ENCODE measurements around the gene NKPD1.
A peak's percentile ranks its signal among the peaks of the same experiment; 100 is the strongest.
"Not testable (repeated sequence)": the region's sequence is repeated elsewhere in the genome, so short reads cannot be mapped to it uniquely, and the experiment has no call there.

The NKPD1 gene

DNA sequence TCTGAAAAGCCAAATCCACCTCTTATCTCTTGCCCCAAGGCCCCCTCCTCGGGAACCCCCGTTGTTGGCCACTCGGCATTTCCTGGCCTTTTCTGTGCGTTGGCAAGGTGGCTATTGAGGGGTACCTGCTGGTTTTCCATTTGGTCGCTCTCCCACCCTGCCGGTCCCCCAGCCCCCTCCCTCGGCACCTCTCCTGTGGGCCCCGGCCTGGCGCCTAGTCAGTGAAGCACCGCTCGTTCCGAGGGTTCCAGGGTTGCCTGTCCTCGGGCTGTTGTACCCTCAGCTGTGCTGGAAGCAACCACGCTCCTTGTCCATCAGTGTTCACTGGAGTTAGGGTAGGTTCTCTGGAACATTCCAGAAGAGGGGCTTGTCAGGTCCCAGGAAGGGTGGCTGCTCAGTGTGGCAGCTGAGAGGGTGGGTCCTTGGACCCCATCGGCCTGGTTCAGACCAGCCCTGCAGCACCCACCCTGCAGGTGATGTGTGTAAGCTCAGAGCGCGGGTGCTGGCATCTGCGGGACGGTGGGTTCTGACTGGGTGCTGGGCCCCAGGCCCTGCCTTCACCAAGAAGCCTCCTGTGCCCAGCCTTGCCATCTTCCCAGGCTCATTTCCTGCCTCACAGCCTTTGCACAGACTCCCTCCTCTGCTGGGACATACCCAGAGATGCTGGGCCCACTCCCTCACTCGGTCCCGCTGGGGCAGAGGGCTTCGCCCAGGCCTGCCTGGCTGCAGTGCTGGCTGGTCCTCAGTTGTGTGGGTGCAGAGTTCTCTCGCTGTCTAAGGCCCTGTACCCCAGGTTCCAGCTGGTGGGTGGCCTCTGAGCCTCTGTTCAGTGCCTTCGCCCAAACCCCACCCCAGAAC lies 21.3 kb downstream of the NKPD1 start:
- no peak for DNase-seq (ENCODE audit: low spot score)

DNA sequence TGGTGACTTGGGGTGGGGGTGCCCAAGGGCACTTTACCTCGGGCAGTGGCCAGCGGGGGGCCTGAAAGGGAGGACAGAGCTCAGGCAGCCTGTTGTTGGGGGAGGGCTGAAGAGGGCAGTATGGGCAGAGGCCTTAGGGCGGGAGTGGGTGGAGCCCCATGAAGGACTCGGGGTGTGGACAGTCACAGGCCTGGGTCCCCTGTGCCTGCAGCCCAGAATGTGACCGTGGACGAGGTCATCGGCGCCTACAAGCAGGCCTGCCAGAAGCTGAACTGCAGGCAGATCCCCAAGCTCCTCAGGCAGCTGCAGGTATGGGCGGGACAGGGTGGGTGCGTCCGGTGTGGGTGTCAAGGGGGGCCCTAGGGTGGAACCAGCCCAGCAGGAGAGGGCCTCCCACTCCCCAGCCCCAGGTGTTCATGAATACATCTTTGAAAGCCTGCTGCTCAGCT lies 22.5 kb downstream of the NKPD1 start:
- DNase-seq (ENCODE audit: low spot score), result peak; percentile 26

DNA sequence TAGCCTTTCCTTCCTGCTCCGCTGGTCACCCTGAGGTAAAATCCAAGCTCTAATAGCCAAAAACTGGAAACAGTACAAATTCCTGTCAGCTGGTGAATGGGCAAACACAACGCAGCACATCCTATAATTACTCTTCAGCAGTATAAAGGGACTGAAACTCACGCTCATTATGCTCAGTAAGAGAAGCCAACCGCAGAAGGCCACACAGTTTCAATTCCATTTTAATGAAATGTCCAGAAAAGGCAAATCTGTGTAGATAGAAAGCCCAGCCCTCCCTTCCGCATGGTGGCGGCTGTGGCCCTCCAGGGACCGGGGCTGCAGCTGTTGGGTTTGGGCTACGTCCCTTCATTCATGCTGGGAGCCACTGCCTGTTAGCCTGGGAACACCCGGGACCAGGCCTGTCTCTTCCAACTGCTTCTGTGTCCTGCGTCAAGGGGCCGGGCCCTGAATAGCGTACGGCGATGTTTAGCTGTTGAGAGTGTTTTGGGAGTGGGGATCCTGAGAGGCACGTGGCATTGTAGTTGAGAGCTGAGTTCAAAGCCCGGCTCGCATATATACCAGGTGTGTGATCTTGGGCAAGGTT lies 23.5 kb downstream of the NKPD1 start:
- DNase-seq (ENCODE audit: low spot score), result peak; percentile 39

DNA sequence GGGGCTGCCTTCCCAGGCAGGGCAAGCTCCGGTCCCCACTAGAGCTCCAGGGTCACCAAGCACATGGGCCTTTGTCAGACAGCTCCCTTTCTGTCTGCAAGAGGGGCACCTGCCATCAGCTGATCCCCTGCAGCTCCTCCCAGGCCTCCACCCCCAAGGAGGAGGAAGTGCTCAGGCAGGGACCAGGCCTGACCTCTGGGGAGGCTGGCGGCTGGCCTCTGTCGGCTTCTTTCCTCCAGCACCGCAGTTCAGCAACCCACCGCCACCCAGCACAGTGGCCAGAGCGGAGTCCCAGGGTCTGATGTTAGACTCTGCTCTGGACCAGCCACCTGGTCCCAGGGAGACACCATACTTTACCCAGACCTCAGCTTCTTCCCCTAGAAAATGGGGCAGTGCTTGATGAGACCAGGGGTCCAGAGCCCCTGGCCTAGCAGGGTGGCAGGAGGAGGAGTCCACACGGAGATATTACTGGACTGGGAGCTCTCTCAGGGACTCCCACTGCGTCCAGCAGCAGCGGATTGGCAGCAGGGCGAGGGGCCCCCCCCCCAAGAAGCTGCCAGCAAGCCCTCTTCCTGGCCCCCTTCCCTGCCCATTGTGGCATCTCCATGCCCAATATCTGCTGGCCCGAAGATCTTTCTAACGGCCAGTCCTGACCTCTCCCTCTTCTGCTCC lies 24.1 kb downstream of the NKPD1 start:
- DNase-seq (ENCODE audit: low spot score), result no peak

DNA sequence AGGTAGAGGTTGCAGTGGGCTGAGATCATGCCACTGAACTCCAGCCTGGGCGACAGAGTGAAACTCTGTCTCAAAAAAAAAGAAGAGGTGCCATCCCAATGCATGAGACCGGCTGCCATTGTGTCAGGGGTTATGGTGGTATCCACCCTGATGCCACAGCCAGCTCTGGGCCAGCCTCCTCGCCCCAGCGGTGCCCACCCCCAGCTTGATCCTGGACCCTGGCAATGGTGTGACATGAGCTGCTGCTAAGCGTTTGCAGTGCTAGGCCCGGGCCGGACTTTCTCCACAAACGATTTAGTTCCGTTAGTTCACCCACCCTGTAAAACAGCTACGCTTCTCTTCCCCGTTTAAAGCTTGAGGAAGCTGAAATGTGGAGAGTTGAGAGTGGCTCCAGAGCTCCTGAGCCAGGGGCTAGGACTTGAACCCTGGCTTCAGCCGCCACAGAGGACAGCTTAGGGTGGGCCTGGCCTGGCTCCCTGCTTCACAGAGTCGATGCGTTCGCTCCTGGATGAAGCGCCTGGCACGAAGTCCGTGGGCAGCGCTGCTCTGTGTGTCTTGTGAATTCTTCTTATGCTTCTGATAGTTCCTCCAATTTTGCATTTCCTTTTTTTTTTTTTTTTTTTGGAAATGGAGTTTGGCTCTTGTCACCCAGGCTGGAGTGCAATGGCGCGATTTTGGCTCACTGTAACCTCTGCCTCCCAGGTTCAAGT lies 25.5 kb downstream of the NKPD1 start:
- no peak for DNase-seq (ENCODE audit: low spot score)

DNA sequence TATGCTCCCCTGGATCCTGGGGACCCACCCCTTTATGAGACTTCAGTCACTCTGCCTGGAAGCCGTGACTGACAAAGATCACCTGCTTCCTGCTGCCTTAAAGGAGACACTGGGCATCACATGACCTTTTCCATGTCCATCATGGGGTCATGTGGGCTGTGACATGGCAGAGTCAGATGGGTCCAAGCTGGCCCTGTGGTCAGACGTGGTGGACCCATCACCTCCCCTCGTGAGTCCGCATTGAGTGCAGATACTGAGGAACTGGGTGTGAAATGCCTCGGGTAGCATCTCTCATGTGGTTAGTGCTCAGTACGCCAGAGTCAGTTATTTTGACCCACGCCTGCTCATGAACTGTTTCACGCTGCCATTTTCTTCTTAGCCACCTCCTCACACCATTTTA lies 27.1 kb downstream of the NKPD1 start:
- DNase-seq (ENCODE audit: low spot score), result no peak

DNA sequence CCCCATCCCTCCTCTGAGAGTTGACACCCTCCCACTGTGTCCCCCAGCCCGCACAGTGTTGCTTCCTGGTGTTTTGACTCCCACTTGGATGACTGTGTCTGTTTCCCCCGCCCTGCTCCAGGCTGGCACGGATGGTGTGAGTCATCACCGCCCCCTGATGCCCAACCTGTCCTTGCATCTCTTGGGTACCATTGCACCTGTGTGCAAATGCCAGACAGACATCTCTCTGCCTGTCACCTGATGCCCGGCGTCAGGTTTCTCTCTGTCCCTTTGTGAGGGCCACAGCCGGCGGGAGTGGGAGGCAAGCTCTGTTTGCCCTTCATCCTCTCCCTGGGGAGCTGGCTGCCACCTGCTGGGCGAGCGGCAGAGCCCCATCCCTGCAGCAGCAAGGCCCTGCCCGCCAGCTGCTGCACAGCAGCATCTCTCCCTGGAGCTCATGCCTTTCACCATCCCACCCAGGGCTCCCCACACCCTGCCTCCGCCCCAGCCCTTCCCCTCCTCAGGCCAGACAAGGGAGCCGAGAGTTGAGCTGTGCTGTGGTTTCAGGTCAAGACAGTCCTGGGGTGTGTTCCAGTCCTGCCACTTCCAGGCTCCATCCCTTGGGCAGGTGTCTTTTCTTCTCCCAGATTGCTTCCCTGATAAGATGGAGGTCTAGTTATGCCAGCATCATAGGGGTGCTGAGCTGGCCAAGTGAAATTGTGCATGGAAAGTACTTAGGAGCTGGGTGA lies 29.7 kb downstream of the NKPD1 start:
- peak; percentile 76 for DNase-seq (ENCODE audit: low spot score)

DNA sequence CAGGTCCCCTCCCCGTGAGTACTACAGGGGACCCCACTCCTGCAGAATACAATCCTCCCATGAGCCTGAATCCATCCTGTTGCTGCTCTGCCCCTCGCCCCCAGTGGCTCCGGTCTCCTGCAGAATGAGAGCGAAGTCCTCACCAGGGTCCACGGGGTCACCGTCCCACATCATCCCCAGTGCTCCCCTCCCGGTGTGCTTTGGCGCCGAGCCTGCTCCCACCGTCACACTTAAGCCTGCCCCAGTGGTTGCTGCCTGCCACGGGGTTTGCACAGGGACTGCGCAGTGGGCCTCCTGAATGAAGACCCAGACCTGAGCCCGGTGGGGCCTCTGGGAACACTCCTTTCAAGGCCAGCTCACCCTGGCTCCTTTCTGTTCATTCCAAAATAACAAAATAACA lies 30.5 kb downstream of the NKPD1 start:
- no peak for DNase-seq (ENCODE audit: low spot score)

DNA sequence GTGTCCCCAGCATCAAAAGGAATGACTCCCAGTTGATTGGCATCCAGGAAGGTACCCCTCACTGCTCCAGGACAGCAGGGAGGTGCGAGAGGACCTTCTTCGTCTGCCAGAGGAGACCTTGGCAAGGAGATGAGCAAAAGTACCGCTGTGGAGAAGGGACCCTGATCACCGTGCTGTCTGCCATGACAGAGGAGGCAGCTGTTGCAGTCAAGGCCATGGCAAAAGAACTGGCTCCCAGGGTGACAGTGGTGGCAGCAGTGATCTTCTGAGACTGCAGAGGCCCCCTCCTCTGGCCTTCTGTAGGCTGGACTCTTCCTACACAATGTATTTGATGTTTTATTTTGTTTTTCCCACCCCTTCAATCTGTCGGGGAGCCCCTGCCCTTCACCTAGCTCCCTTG lies 32.0 kb downstream of the NKPD1 start:
- DNase-seq (ENCODE audit: low spot score), result no peak

DNA sequence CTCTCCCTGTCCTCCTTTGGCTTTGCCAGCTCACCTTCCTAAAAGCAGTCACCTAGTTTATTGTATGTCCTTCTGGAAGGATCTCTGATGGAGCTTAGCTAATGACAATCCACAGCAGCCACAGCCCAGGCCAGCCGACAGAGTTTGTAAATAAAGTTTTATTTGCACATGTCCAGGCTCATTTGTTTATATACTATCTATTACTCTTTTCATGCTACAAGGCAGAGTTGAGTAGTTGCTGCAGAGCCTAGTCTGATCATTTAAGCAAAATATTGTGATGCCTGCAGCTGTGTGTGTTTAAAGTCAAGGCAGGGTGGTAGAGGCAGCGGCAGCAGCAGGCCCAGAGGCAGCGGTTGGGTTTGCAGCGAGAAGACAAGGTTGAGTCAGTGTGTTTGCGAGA lies 32.6 kb downstream of the NKPD1 start:
- DNase-seq (ENCODE audit: low spot score), result no peak

DNA sequence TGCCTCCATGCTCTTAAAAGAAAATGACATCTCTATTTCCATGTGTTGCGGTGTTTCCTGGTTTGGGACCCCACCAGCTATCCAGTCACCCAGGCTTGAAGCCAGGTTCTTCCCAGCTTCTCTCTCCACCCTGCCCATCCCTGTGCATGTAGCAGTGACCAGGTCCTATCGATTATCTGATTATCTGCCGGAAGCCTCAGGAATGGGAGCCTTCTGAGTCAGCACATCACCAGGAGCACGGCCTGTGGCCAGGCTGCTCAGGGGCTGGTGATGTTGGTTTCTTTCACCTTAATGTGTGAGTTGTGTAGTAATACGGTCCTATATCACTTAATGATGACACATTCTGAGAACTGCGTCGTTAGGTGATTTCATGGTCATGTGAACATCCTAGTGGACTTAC lies 34.1 kb downstream of the NKPD1 start:
- DNase-seq (ENCODE audit: low spot score), result no peak

DNA sequence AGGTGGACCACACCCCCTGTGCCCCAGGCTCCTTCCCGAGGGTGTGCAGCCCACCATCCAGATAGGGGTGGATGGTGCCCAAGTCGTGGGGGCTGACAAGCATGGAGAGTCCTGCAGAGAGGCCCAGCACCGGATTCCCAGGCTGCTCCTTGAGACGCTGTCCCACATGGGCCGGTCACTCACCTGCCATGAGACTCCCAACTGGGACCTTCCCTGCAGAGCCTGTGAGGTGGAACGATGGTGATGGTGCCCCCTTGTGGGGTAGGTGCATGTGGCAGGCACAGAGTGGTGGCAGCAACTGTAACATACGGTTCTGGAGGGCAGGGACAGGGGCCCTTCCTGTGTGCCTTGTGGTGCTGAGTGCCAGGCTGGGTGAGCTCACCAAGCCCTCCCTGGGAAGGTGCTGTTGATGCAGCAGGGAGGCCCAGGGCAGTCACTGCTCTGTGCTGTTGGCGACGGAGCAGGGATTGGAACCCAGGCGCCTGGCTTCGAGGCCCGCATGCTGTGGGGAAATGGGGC lies 34.7 kb downstream of the NKPD1 start:
- DNase-seq (ENCODE audit: low spot score), result no peak

DNA sequence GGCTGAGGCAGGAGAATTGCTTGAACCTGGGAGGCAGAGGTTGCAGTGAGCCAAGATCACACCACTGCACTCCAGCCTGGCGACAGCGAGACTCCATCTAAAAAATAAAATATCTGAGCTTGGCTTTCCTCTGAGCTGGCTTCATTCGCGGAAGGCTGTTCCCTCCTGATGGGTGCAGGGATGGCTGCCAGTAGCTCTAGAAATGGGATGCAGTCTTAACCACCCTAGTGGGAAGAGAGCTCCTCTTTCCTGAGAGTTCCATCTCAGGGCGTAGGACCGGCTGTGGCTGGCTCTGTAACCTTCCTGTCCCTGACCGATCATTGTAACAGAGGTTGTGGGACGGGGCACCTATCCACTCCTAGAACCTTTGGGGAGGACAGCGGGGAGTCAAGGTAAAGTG lies 35.4 kb downstream of the NKPD1 start:
- no peak for DNase-seq (ENCODE audit: low spot score)

DNA sequence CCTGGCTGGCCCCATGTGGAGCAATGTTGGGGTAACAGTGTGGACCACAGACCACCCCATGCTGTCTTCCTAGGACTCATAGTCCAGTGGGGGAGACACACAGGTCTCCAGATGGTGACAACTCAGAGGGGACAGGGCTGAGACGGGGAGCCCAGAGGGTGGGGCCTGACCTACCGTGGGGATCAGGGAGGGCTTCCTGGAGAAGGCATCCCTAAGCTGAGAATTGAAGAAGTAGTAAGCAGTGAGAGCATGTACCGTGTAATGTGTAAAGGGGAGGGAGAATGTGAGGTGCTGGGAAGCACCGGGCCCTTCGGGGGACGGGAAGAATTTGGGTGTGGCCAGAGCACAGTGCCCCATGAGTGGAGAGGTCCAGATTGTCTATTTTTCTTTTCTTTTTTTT lies 36.8 kb downstream of the NKPD1 start:
- no peak for DNase-seq (ENCODE audit: low spot score)

DNA sequence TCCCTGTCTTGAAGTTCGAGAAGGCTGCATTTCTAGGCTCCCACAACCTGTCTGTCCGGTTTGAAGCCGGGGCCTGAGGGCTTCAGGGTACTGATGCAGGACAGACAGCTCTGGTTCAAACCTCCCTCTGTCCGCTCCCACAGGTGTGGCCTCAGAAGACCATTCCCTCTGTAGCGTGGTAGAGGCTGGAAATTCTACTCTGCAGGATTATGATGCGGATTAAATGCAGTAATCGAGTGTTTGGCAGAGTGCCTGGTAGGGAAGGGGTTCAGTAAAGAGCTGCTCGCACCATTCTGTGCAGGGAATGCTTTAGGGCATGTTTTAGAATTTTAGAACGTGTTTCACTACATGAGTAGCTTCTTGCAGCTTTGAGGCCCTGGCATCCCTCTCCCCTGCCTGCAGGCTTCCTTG lies 37.3 kb downstream of the NKPD1 start:
- DNase-seq (ENCODE audit: low spot score), result no peak

DNA sequence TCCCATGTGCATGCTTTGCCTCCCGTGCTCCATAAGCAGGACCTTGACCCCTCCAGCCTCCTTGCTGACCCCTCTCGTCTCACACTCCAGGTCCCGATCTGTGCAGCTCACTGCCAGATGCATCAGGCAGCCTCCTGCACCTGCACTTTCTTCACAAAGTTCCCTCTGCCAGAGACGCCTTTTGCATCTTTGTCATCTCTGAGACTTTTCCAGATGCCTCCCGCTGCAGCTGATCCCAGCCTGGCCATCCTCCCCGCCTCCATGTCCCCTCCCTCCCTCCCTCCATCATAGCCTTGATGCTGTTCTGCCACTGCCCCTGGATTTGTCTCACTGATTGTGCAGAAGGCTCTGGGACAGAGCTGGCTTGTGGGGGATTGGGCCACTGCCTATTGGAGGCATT lies 38.0 kb downstream of the NKPD1 start:
- DNase-seq (ENCODE audit: low spot score), result no peak

DNA sequence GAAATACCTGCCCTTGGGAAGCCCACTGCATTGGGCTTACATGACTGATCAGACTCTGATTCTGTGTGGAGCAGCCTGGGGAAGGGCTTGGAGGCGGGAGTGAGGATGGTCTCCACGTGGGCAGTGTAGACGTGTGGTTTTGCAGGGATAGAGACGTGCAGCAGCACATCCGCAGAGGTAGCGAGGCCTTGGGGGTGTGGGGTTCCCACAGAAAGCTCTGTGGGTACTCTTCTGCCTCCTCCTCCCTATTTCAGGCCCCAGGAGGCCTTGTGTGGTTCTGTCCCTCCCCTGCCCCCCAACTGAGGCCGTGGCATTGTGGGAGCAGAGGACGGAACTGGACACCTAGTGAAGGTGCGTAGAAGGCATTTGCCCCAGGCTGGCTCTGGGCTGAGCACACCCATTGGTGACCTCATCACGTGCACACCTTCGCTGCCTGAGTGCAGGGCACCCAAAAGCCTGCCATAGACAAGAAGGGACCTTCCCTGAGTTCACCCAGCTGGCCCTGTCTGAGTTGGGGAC lies 38.9 kb downstream of the NKPD1 start:
- DNase-seq (ENCODE audit: low spot score), result no peak

DNA sequence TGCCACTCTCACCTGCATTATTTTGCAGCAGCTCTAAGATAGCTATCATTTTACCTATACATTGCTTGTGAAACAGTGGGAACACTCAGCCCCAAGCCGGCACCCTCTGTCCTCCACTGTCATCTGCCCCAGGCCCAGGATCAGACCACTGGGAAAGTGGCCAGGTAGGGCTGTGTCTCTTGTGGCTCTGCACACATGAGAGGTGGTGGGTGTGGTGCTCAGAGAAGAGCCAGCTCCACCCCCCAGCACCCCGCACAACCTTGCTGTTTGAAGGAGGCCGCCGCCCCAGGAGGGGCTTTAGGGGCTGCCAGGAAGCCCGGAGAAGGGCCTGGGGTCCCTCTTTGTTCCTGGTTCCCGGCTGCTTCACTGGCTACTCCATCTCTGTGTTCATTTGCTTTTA lies 41.2 kb downstream of the NKPD1 start:
- DNase-seq (ENCODE audit: low spot score), result no peak

DNA sequence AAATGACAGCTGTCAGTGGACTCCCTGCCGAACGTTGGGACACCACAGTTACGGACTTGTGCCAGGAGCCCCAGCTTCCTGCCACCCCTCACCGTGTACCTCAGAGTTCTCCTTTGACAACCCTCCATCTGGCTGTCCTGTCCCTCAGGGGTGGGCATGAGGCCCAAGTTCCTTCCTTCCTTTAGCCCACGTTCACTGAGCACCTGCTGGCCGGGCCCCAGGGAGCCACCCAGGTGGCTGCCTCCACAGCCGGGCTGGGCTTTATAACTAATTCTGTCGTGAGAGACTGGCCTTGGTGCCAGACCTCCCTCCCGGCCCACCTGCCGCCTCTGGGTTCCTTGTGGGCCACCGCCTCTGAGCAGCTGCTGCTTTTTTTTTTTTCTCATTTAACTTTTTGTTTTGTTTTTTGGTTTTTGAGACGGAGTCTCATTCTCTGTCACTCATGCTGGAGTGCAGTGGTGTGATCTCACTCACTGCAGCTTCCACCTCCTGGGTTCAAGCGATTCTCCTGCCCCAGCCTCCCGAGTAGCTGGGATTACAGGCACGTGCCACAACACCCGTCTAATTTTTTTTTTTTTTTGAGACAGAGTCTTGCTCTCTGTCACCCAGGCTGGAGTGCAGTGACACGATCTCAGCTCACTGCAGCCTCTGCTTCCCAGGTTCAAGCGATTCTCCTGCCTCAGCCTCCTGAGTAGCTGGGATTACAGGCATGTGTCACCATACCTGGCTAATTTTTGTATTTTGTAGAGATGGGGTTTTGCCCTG lies 42.0 kb downstream of the NKPD1 start:
- not testable (repeated sequence) for DNase-seq (ENCODE audit: low spot score)

DNA sequence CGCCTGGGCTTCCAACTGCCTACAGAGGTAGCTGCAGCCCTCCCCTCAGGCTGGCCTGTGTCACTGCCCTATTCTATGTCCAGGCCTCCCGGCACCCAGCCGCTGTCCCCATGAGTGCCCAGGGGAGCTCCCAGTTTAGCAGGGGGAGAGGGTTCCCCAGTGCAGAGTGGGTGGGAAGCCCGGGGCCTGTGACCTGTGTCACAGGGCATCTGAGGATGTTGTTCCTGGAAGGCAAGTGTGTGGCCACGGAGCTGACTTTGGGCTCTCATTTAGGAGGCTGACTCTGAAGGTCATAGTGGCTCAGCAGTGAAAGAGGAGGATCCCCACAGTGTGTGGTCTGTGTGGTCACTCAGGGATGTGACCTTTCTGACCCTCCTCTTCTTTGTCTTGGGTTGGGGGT lies 42.7 kb downstream of the NKPD1 start:
- no peak for DNase-seq (ENCODE audit: low spot score)

DNA sequence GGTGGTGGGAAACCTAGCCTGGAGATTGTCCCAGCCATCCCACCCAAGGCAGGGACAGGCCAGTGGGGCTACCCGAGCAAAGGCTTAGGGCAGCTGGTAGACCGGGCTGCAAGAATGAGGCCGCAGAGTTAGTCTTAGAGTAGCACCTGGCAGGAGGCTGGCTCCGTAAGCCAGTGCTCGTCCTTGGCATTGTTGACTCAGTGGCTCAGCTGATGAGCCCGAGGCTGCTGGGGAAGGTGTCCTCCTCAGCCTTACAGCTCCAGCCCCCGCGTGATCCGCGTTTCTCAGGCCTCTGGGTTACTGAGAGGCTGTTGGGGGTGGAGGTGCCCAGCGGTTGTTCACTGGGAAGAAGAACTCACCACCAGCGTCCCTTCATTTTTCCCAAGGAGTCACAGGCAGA lies 43.1 kb downstream of the NKPD1 start:
- DNase-seq (ENCODE audit: low spot score), result no peak

All from putamen (tissue), 1 donor.